Measurements from ENCODE around the gene APBB2.

DNA sequence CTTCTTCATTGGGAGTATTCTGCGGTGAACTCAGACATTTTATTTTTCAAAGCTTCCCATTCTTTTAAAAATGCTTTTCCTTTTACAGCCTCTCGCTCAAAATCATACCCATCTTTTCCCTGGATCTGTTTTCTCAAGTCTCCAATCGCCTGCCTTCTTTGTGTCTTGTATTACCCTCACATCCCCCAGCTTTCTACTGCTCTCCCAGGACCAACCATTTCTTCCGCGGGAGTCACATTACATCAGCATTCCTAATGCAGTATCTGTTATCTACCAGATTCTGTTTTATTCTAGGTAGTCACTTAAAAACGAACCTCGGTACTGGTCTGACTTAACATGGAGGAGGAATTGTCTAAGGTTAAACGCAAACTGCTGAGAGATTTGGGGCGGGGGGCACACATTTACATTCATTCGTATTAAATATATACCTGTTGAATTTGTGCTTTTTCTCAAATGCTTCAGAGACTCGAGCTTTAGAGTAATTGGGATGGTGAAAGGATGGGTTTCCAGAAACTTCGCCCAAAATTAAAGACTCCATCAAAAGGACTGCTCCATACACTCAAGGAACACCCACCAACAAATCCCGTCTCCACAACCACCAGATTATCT lies 41.9 kb upstream of the APBB2 start:
- TF ChIP-seq RNF2 (IDR thresholded peaks at IDR 0.05; ENCODE audit: borderline replicate concordance, low read depth, low read length, missing control alignments, poor library complexity, severe bottlenecking) (no peak), FOSL1 (IDR thresholded peaks at IDR 0.05; ENCODE audit: insufficient read depth, low read depth, low read length) (no peak)
- TF ChIP-seq, protein P1, sequence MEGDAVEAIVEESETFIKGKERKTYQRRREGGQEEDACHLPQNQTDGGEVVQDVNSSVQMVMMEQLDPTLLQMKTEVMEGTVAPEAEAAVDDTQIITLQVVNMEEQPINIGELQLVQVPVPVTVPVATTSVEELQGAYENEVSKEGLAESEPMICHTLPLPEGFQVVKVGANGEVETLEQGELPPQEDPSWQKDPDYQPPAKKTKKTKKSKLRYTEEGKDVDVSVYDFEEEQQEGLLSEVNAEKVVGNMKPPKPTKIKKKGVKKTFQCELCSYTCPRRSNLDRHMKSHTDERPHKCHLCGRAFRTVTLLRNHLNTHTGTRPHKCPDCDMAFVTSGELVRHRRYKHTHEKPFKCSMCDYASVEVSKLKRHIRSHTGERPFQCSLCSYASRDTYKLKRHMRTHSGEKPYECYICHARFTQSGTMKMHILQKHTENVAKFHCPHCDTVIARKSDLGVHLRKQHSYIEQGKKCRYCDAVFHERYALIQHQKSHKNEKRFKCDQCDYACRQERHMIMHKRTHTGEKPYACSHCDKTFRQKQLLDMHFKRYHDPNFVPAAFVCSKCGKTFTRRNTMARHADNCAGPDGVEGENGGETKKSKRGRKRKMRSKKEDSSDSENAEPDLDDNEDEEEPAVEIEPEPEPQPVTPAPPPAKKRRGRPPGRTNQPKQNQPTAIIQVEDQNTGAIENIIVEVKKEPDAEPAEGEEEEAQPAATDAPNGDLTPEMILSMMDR (IDR thresholded peaks at IDR 0.05; ENCODE audit: control extremely low read depth in 1 of 3, insufficient read depth in 1 of 3, low read depth in 1 of 3, low read length in 3 of 3) = no peak

Measured in H1 (cell line).